ENCODE data around the gene NEO1. TPM values are rescaled to one million over a fixed set of nuclear protein-coding genes. Genes with fewer than 3 reads are reported as not detected.

NEO1 gene
- total RNA-seq, 2 donors from 2014 or later = 51.4 to 72.3 TPM

DNA sequence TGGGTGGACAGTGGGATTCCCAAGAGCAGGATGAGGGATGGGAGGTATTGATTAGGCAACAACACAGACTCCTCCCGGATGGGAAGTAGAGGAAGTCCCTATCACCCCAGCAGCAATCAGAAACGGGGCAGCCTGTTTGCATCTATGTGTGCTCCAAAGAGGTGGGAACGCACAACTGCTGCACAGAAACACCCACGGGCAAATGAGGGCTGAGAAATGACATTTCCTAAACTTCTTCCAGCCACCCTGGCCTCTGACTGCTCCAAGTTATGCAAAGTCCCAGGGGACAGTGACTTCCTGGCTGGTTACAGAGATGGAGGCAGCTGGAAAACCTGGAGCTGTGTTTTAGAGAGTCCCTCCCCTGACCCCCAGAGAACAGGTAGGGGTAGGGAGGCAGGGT, 273.9 kb downstream of the NEO1 start:
- no peaks in the 10 kb centered on the region for H3K27me3 ChIP-seq (replicated peaks; ENCODE audit: insufficient read depth)
- H3K9me3 ChIP-seq = no peaks in the 10 kb centered on the region
- no peak for TF ChIP-seq CTCF (IDR thresholded peaks at IDR 0.05)
- H3K27ac ChIP-seq = no peak overlapping the region
- DNase-seq (ENCODE audit: low spot score) = no peak
- H3K4me3 ChIP-seq = no peak overlapping the region
- ATAC-seq (ENCODE audit: insufficient number of reproducible peaks, low FRiP score, low read depth) = no peak
- H3K4me1 ChIP-seq (ENCODE audit: control insufficient read depth in 1 of 2, low read depth in 2 of 2) = no peaks in the 10 kb centered on the region
- no peaks in the 10 kb centered on the region for H3K36me3 ChIP-seq

DNA sequence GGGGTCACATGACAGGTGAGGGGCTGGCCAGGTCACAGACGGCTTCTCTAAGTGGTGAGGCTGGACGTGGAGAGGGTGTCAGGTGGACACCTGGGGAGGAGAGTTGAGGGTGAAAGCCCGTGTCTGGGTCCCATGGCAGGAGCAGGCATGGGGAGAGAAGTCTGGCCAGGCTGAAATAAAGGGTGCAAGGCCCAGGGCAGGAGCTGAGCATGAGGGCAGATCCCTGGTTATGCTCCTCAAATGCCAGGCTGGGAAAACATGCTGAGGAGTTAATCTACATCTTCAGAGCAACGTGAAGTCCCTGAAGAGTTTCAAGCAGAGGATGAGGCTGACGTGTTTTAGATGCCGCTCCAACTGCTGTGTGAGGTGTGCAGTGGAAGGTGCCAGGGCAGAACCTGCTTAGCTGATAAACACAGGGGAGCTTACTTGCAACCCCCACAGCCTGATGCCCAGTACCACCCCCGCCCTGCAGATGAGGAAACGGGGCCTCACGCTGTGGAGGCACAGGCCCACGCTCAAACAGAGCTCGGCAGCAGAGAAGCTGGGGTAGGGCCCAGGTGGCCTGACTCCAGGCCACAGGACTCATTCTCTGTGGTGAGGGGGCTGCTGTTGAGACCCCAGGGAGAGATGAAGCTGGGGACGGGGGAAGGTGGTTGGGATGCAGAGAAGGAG, 276.0 kb downstream of the NEO1 start:
- H3K4me1 ChIP-seq (ENCODE audit: control insufficient read depth in 1 of 2, low read depth in 2 of 2) = no peaks in the 10 kb centered on the region
- no peak overlapping the region for H3K4me3 ChIP-seq
- ATAC-seq (ENCODE audit: insufficient number of reproducible peaks, low FRiP score, low read depth) = no peak
- no peaks in the 10 kb centered on the region for H3K27me3 ChIP-seq (replicated peaks; ENCODE audit: insufficient read depth)
- no peaks in the 10 kb centered on the region for H3K36me3 ChIP-seq
- no peak overlapping the region for H3K27ac ChIP-seq
- no peak for TF ChIP-seq CTCF (IDR thresholded peaks at IDR 0.05)
- H3K9me3 ChIP-seq = no peaks in the 10 kb centered on the region
- DNase-seq (ENCODE audit: low spot score) = no peak

DNA sequence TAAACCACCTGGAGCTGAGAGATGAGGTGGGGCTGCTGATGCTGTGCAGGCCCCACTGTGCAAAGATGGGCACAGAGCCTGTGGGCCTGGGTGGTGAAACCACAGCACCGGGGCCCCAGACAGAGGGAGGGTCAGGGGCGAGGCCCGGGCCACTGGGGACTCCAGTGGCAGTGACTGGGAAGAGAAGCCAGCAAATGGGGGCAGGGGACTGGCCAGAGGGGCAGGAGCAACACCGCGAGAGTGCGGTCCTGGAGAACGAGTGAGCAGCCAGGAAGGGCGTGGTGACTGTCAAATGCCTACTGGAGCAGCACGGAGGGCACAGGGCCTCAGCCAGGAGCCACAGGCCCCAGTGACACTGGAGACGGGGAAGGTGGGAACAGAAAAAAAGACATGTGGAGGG, 276.7 kb downstream of the NEO1 start:
- H3K9me3 ChIP-seq = no peaks in the 10 kb centered on the region
- no peak for ATAC-seq (ENCODE audit: insufficient number of reproducible peaks, low FRiP score, low read depth)
- TF ChIP-seq CTCF (IDR thresholded peaks at IDR 0.05) = no peak
- no peaks in the 10 kb centered on the region for H3K36me3 ChIP-seq
- no peaks in the 10 kb centered on the region for H3K4me1 ChIP-seq (ENCODE audit: control insufficient read depth in 1 of 2, low read depth in 2 of 2)
- H3K27me3 ChIP-seq (replicated peaks; ENCODE audit: insufficient read depth) = no peaks in the 10 kb centered on the region
- no peak overlapping the region for H3K4me3 ChIP-seq
- no peak for DNase-seq (ENCODE audit: low spot score)
- H3K27ac ChIP-seq = no peak overlapping the region

- no peaks in the 10 kb centered on the region for H3K4me1 ChIP-seq (ENCODE audit: control insufficient read depth in 1 of 2, low read depth in 2 of 2)
- no peak overlapping the region for H3K27ac ChIP-seq
- DNase-seq (ENCODE audit: low spot score) (no peak), ATAC-seq (ENCODE audit: insufficient number of reproducible peaks, low FRiP score, low read depth) (no peak)
- TF ChIP-seq CTCF (IDR thresholded peaks at IDR 0.05) = no peak
- H3K27me3 ChIP-seq (replicated peaks; ENCODE audit: insufficient read depth) = no peaks in the 10 kb centered on the region
- H3K4me3 ChIP-seq = no peak overlapping the region
- no peaks in the 10 kb centered on the region for H3K36me3 ChIP-seq
- no peaks in the 10 kb centered on the region for H3K9me3 ChIP-seq
These were observed 277.4 kb downstream of the NEO1 start for GRCh38 chr15:73329501-73330200.

DNA sequence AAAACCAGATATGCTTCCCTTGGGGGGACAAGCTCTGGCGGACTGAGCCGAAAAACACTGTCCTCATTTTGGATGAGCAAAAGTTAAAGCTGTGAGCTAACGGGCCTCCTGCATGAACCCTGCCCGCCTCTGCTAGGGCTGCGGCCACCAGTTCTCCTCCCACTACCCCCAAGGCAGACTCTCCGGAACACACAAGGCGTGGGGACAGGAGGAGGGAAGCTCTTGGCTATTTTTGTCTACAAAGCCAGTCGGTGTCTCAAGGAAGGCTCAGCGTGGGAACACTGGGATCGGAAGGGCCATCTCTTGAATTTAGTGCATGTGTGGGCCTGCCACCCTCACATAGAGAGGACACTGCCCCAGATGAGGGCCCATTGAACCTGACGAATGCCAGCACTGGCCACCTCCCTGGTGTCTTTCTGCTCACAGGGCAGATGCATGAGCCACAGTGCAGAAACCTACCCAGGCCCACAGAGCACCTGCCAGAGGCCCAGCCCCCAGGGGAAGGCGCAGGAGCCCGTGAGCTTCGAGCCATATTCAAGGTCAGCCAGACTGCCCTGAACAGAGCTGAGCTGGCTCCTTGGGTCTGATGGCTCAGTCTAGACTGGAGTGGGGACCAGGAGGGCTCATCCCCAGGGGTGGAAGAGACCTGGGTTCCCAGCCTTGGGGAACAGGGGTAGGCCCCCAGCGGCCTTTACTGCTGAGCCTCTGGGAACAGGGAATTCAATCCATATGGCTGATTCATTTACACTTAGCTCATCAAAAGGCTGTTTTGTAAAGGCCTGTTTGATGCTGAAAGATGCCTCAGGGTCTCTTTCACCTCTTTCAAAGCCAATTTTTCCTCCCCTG, 278.2 kb downstream of the NEO1 start:
- no peak for TF ChIP-seq CTCF (IDR thresholded peaks at IDR 0.05)
- H3K4me1 ChIP-seq (ENCODE audit: control insufficient read depth in 1 of 2, low read depth in 2 of 2) = no peaks in the 10 kb centered on the region
- no peak for DNase-seq (ENCODE audit: low spot score)
- ATAC-seq (ENCODE audit: insufficient number of reproducible peaks, low FRiP score, low read depth) = no peak
- H3K9me3 ChIP-seq = no peaks in the 10 kb centered on the region
- no peak overlapping the region for H3K4me3 ChIP-seq
- H3K27me3 ChIP-seq (replicated peaks; ENCODE audit: insufficient read depth) = no peaks in the 10 kb centered on the region
- no peaks in the 10 kb centered on the region for H3K36me3 ChIP-seq
- no peak overlapping the region for H3K27ac ChIP-seq

Data from thoracic aorta (tissue), 2 donors.